Measurements from ENCODE around the gene KLKB1. TPM values are rescaled to one million over a fixed set of nuclear protein-coding genes. Genes with fewer than 3 reads are reported as not detected.
A peak's percentile ranks its signal among the peaks of the same experiment; 100 is the strongest.

KLKB1 gene
- total and polyA plus RNA-seq, 7 donors = 0.29 to 0.91 (median 0.47) TPM; not detected in 1

DNA sequence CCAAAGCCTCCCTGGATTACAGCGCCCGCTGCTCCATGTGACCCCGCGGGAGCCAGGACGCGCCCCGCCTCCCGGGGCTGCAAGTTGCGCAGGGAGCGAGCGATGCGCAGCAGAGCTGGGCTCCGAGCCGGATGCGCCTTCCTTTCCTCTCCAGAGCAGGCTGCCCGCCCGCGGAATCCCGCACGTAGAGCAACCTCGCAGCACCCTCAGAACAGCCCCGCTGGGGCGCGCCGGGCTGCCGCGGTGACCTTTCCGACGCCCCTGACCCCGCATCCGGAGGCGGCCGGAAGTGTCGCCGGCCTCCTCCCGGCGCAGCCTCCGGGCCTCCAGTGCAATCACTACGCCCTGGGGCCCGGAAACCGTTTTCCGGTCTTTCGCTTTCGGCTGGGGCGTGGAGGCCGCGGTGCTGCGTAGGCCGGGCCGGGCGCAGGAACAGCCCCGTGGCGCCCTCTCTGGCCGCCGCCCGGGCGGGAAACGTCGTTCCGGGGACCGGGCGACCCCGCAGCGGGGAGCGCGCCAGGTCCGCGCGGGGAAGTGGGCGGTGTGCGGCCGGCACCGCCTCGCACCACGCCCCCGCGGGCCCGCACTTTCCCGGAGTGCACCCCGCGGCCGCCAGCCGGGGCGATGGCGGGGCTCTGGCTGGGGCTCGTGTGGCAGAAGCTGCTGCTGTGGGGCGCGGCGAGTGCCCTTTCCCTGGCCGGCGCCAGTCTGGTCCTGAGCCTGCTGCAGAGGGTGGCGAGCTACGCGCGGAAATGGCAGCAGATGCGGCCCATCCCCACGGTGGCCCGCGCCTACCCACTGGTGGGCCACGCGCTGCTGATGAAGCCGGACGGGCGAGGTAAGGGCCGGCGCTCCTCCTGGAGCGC lies 35.9 kb upstream of the KLKB1 start, which contains the start of gene CYP4V2:
TSS of gene CYP4V2 (plus strand) at position 368 of the 866 bp plus-strand sequence. CDS start at position 625, 257 bp downstream.
- Histone ChIP-seq H3K4me3 (peak within 1 kb of the TSS; percentile 94), H3K9me3 (no peaks in the 10 kb centered on the region), H3K4me1 (peaks cover 27% of the 10 kb centered on the region), H3K36me3 (ENCODE audit: insufficient read depth in 1 of 2, low read depth in 1 of 2) (peaks cover 2 to 15% of the 10 kb centered on the region in 2 donors), H3K27ac (peak within 1 kb of the TSS; percentile 97), H3K27me3 (ENCODE audit: insufficient read depth in 3 of 3, low read length in 2 of 3) (no peaks in the 10 kb centered on the region)
- 0 to 1% (median 0%) methylated on average over 79 to 107 of the region's 107 CpGs for WGBS, 3 donors
- intact Hi-C loops (cut with DNase I) = loop anchor here in 1 of 2 donors (2.0 kb wide), 1 partner anchor 123 kb away; the partner anchor contains the start of gene TLR3
- peak; percentile 46 for TF ChIP-seq CTCF (IDR thresholded peaks at IDR 0.05)
- DNase-seq = peak; percentile 82 to 89
- ATAC-seq = peak; percentile 83 to 91 (median 90)

DNA sequence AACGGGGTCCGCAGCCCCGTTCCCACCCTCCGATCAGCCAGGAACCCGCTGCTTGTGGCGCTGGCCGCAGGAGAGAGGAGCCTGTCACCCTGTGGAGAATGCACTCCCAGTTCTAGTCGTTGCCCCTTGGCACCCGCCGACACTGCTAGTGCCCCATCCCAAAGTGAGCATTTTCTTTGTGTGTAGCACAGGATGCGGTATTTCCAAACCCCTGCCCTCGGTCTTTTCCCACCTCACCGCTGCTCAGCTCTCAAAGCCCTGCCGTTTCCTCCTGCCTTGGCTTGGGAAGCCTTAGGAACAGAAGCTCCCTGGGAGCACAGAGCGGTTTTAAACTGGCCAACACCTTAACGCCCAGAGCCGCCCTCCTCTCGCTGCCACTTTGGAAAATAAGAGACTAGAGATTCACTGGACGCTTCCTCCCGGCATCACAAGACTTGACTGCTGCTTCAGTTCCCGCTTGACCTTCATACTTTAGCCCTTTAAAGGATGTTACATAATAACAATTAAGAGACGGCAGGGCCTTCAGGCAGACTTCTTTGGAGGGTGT lies 35.2 kb upstream of the KLKB1 start:
- Histone ChIP-seq H3K9me3 (no peaks in the 10 kb centered on the region), H3K4me1 (peaks cover 27% of the 10 kb centered on the region), H3K36me3 (ENCODE audit: insufficient read depth in 1 of 2, low read depth in 1 of 2) (peaks cover 2 to 21% of the 10 kb centered on the region in 2 donors), H3K27ac (peak overlapping the region; percentile 97), H3K4me3 (peak overlapping the region; percentile 94), H3K27me3 (ENCODE audit: insufficient read depth in 3 of 3, low read length in 2 of 3) (no peaks in the 10 kb centered on the region)
- 0 to 2% (median 0%) methylated on average over 18 to 22 of the region's 22 CpGs for WGBS, 3 donors
- TF ChIP-seq CTCF (IDR thresholded peaks at IDR 0.05) = no peak
- DNase-seq (peak in 1 of 2 donors; percentile 54), ATAC-seq (peak; percentile 15 to 37 (median 22))
- intact Hi-C loops (cut with DNase I) = no loop called here

- no peak for TF ChIP-seq CTCF (IDR thresholded peaks at IDR 0.05)
- DNase-seq (no peak), ATAC-seq (no peak)
- intact Hi-C loops (cut with DNase I) = no loop called here
- Histone ChIP-seq H3K27me3 (ENCODE audit: insufficient read depth in 3 of 3, low read length in 2 of 3) (no peaks in the 10 kb centered on the region), H3K4me3 (peak overlapping the region; percentile 94), H3K27ac (peak overlapping the region; percentile 97), H3K9me3 (no peaks in the 10 kb centered on the region), H3K4me1 (peaks cover 27% of the 10 kb centered on the region), H3K36me3 (ENCODE audit: insufficient read depth in 1 of 2, low read depth in 1 of 2) (peaks cover 2 to 38% of the 10 kb centered on the region in 2 donors)
- WGBS, 3 donors = 55 to 87% (median 76%) methylated on average over 5 of the region's 5 CpGs
Measured at GRCh38 chr4:186193851-186194250, 33.5 kb upstream of the KLKB1 start.

DNA sequence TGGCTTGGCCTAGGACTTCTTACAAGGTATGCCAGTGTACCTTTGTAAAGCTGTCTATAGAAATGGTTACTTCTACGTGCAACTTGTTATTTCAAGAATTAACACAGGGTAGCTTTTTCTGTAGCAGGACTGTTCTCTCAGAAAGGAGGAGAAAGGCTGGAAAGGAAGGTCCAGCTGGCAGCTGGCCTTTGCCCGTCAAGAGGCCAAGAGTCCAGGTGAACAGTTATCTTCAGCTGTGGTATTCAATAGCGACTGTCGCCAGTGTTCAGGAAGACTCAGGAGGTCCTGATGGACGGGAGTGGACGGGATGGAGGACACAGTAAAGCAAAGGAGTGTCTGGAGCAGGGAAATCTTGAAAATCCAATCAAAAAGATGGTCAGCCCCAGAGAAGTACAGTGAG lies 31.2 kb upstream of the KLKB1 start:
- no peak for TF ChIP-seq CTCF (IDR thresholded peaks at IDR 0.05)
- peaks cover 21% of the 10 kb centered on the region for H3K4me1 ChIP-seq
- no peaks in the 10 kb centered on the region for H3K9me3 ChIP-seq
- no peak overlapping the region for H3K27ac ChIP-seq
- no peak for ATAC-seq
- H3K27me3 ChIP-seq (ENCODE audit: insufficient read depth in 3 of 3, low read length in 2 of 3) = no peaks in the 10 kb centered on the region
- no peak overlapping the region for H3K4me3 ChIP-seq
- intact Hi-C loops (cut with DNase I) = loop anchor here in 1 of 2 donors (5.0 kb wide), 1 partner anchor 129 kb away; the partner anchor contains the start of gene TLR3
- no peak for DNase-seq
- H3K36me3 ChIP-seq (ENCODE audit: insufficient read depth in 1 of 2, low read depth in 1 of 2) = peaks cover 2 to 42% of the 10 kb centered on the region in 2 donors
- 92 to 95% (median 94%) methylated on average over 6 of the region's 6 CpGs for WGBS, 3 donors

Data from psoas muscle (tissue), 8 donors.